GM18951 (cell line): Measurements from ENCODE around the gene TNFRSF18.

Experiments used
- POLR2A ChIP-seq: IDR thresholded peaks from 4 replicates; pipeline ENCODE4 v1.6.1; 2011; ENCODE audit warnings: mild to moderate bottlenecking; ENCODE audit not compliant: insufficient read length, insufficient read depth; ENCODE audit errors: extremely low read depth
- in situ Hi-C: fragments of 300-500 bp; cut with MboI; formaldehyde crosslinking; loops from one replicate; pipeline ENCODE4 v1.12.0; 2022; ENCODE audit warnings: low sequenced_read_pairs, mixed read lengths, inconsistent platforms; ENCODE audit not compliant: unreplicated experiment

Gene TNFRSF18

GRCh38 chr1:1245178-1245816 is 38.9 kb upstream of the TNFRSF18 start:
- TF ChIP-seq POLR2A, result no peak
- in situ Hi-C loops, result no loop called here

- TF ChIP-seq POLR2A, result no peak
Observed at GRCh38 chr1:1244192-1244811, 37.9 kb upstream of the TNFRSF18 start.

GRCh38 chr1:1243807-1244191 is 37.4 kb upstream of the TNFRSF18 start:
- no peak for TF ChIP-seq POLR2A

More at GRCh38 chr1:1244192-1244811, 37.9 kb upstream of the TNFRSF18 start:
- in situ Hi-C loops, result no loop called here

GRCh38 chr1:1243266-1243660 is 36.9 kb upstream of the TNFRSF18 start:
- TF ChIP-seq POLR2A, result no peak
- in situ Hi-C loops, result no loop called here

More at GRCh38 chr1:1243807-1244191, 37.4 kb upstream of the TNFRSF18 start:
- in situ Hi-C loops, result no loop called here

GRCh38 chr1:1242461-1243265 is 36.3 kb upstream of the TNFRSF18 start:
- in situ Hi-C loops, result no loop called here
- TF ChIP-seq POLR2A, result no peak

- in situ Hi-C loops, result no loop called here
- no peak for TF ChIP-seq POLR2A
Observed at GRCh38 chr1:1241588-1242219, 35.3 kb upstream of the TNFRSF18 start.

GRCh38 chr1:1240822-1241587 is 34.6 kb upstream of the TNFRSF18 start:
- no peak for TF ChIP-seq POLR2A
- in situ Hi-C loops, result no loop called here

- no peak for TF ChIP-seq POLR2A
- in situ Hi-C loops, result no loop called here
Observed at GRCh38 chr1:1240348-1240732, 33.9 kb upstream of the TNFRSF18 start.

GRCh38 chr1:1239614-1240347 is 33.4 kb upstream of the TNFRSF18 start:
- in situ Hi-C loops, result no loop called here
- TF ChIP-seq POLR2A, result no peak

GRCh38 chr1:1239227-1239613 is 32.8 kb upstream of the TNFRSF18 start:
- in situ Hi-C loops, result no loop called here

GRCh38 chr1:1238702-1239178 is 32.3 kb upstream of the TNFRSF18 start:
- in situ Hi-C loops, result no loop called here
- no peak for TF ChIP-seq POLR2A

More at GRCh38 chr1:1239227-1239613, 32.8 kb upstream of the TNFRSF18 start:
- TF ChIP-seq POLR2A, result no peak
